Neural cell (in vitro differentiated cells): ENCODE results near the gene PSMD4.

Experiments
- CTCF ChIP-seq: fragments of 450-650 bp; IDR thresholded peaks from 2 replicates; pipeline ENCODE4 v1.5.1; 2014; ENCODE audit warnings: antibody characterized with exemption, mild to moderate bottlenecking, moderate library complexity; ENCODE audit not compliant: poor library complexity, severe bottlenecking
- EP300 ChIP-seq: fragments of 450-650 bp; conservative IDR thresholded peaks from 2 replicates; pipeline ENCODE4 v1.6.1; 2014; ENCODE audit warnings: antibody characterized with exemption, mild to moderate bottlenecking, moderate library complexity; ENCODE audit not compliant: poor library complexity, severe bottlenecking
- EZH2 ChIP-seq: fragments of 200-600, 300-800 bp; shearing (Covaris generic), sonication (generic); IDR thresholded peaks from 2 replicates; pipeline ENCODE4 v1.6.1; 2014; ENCODE audit warnings: antibody characterized with exemption, low read length, borderline replicate concordance, mild to moderate bottlenecking; ENCODE audit not compliant: insufficient read depth, poor library complexity, severe bottlenecking
- TAF1 ChIP-seq: IDR thresholded peaks from 2 replicates; pipeline ENCODE4 v1.6.1; 2012; ENCODE audit warnings: low read depth

- no peak for TF ChIP-seq CTCF
- no peak for TF ChIP-seq TAF1
- no peak for TF ChIP-seq EZH2
- peak; percentile 28 for TF ChIP-seq EP300
Measured at GRCh38 chr1:151254217-151255213, at the start of gene PSMD4.
